ENCODE measurements around the gene GIMAP7. TPM values are rescaled to one million over a fixed set of nuclear protein-coding genes. Genes with fewer than 3 reads are reported as not detected.
A peak's percentile ranks its signal among the peaks of the same experiment; 100 is the strongest.
"Not testable (repeated sequence)": the region's sequence is repeated elsewhere in the genome, so short reads cannot be mapped to it uniquely, and the experiment has no call there.

Gene GIMAP7
- total RNA-seq, 4 donors from 2014 or later, result 1.00 to 11.9 (median 6.1) TPM

GRCh38 chr7:150515248-150516147 is 826 bp downstream of the GIMAP7 start:
- Histone ChIP-seq H3K27ac (peak overlapping the region; percentile 46 to 74 (median 68)), H3K4me1 (peaks cover 0 to 9% (median 0%) of the 10 kb centered on the region in 4 donors), H3K27me3 (no peaks in the 10 kb centered on the region), H3K9me3 (no peaks in the 10 kb centered on the region), H3K36me3 (no peaks in the 10 kb centered on the region), H3K4me3 (peak overlapping the region in 3 of 4 donors; percentile 26 to 49 (median 27))
- in situ Hi-C loops (cut with MboI; ENCODE audit: low pct_ligation_motif_present in 1 of 4, low pct_unique_long_range_greater_than_20kb in 1 of 4, low sequenced_read_pairs in 3 of 4) (no loop called here), intact Hi-C loops (cut with DNase I; ENCODE audit: low total_unique reads) (no loop called here)
- TF ChIP-seq POLR2A (IDR thresholded peaks at IDR 0.05) (no peak), CTCF (IDR thresholded peaks at IDR 0.05) (no peak), EP300 (IDR thresholded peaks at IDR 0.05; ENCODE audit: low read depth) (no peak), POLR2AphosphoS5 (IDR thresholded peaks at IDR 0.05) (no peak)
- WGBS, 2 donors (ENCODE audit: low coverage in 1 of 2), result 55 to 65% methylated on average over 9 to 11 of the region's 11 CpGs
- DNase-seq, result no peak

- Histone ChIP-seq H3K27ac (peak overlapping the region; percentile 50 to 74 (median 68)), H3K27me3 (no peaks in the 10 kb centered on the region), H3K36me3 (no peaks in the 10 kb centered on the region), H3K4me3 (peak overlapping the region in 3 of 4 donors; percentile 6 to 49 (median 26)), H3K4me1 (peaks cover 0 to 9% (median 0%) of the 10 kb centered on the region in 4 donors), H3K9me3 (no peaks in the 10 kb centered on the region)
- in situ Hi-C loops (cut with MboI; ENCODE audit: low pct_ligation_motif_present in 1 of 4, low pct_unique_long_range_greater_than_20kb in 1 of 4, low sequenced_read_pairs in 3 of 4) (no loop called here), intact Hi-C loops (cut with DNase I; ENCODE audit: low total_unique reads) (no loop called here)
- DNase-seq, result no peak
- 60 to 70% methylated on average over 1 of the region's 1 CpG for WGBS, 2 donors (ENCODE audit: low coverage in 1 of 2)
- TF ChIP-seq EP300 (IDR thresholded peaks at IDR 0.05; ENCODE audit: low read depth), result no peak
- no peak for TF ChIP-seq CTCF (IDR thresholded peaks at IDR 0.05)
- TF ChIP-seq POLR2AphosphoS5 (IDR thresholded peaks at IDR 0.05), result no peak
- no peak for TF ChIP-seq POLR2A (IDR thresholded peaks at IDR 0.05)
Observed at GRCh38 chr7:150516956-150517745, 2.5 kb downstream of the GIMAP7 start.

GRCh38 chr7:150519310-150519709 is 4.6 kb downstream of the GIMAP7 start:
- WGBS, 2 donors (ENCODE audit: low coverage in 1 of 2), result 80% methylated on average over 2 of the region's 2 CpGs
- peak overlapping the region in 3 of 4 donors; percentile 2 to 64 (median 7) for H3K27ac ChIP-seq
- in situ Hi-C loops (cut with MboI; ENCODE audit: low pct_ligation_motif_present in 1 of 4, low pct_unique_long_range_greater_than_20kb in 1 of 4, low sequenced_read_pairs in 3 of 4) (no loop called here), intact Hi-C loops (cut with DNase I; ENCODE audit: low total_unique reads) (no loop called here)
- H3K4me3 ChIP-seq, result peak overlapping the region in 2 of 4 donors; percentile 26 to 28
- no peak for DNase-seq
- no peaks in the 10 kb centered on the region for H3K9me3 ChIP-seq
- H3K27me3 ChIP-seq, result no peaks in the 10 kb centered on the region
- peaks cover 0 to 5% (median 0%) of the 10 kb centered on the region in 4 donors for H3K4me1 ChIP-seq
- TF ChIP-seq CTCF (IDR thresholded peaks at IDR 0.05), result no peak
- TF ChIP-seq POLR2A (IDR thresholded peaks at IDR 0.05), result no peak
- no peak for TF ChIP-seq POLR2AphosphoS5 (IDR thresholded peaks at IDR 0.05)
- TF ChIP-seq EP300 (IDR thresholded peaks at IDR 0.05; ENCODE audit: low read depth), result no peak
- H3K36me3 ChIP-seq, result no peaks in the 10 kb centered on the region

GRCh38 chr7:150520145-150520544 is 5.5 kb downstream of the GIMAP7 start:
- no peak for DNase-seq
- intact Hi-C loops (cut with DNase I; ENCODE audit: low total_unique reads) (no loop called here), in situ Hi-C loops (cut with MboI; ENCODE audit: low pct_ligation_motif_present in 1 of 4, low pct_unique_long_range_greater_than_20kb in 1 of 4, low sequenced_read_pairs in 3 of 4) (no loop called here)
- Histone ChIP-seq H3K4me1 (peaks cover 0 to 2% (median 0%) of the 10 kb centered on the region in 4 donors), H3K9me3 (no peaks in the 10 kb centered on the region), H3K36me3 (no peaks in the 10 kb centered on the region), H3K4me3 (peak overlapping the region in 2 of 4 donors; percentile 2 to 28), H3K27ac (peak overlapping the region in 3 of 4 donors; percentile 2 to 64 (median 7)), H3K27me3 (no peaks in the 10 kb centered on the region)
- 71 to 90% methylated on average over 5 to 8 of the region's 8 CpGs for WGBS, 2 donors (ENCODE audit: low coverage in 1 of 2)
- TF ChIP-seq POLR2AphosphoS5 (IDR thresholded peaks at IDR 0.05) (no peak), CTCF (IDR thresholded peaks at IDR 0.05) (no peak), POLR2A (IDR thresholded peaks at IDR 0.05) (no peak), EP300 (IDR thresholded peaks at IDR 0.05; ENCODE audit: low read depth) (no peak)

GRCh38 chr7:150522931-150523330 is 8.3 kb downstream of the GIMAP7 start:
- H3K27ac ChIP-seq; H3K9me3 ChIP-seq; in situ Hi-C loops (cut with MboI; ENCODE audit: low pct_ligation_motif_present in 1 of 4, low pct_unique_long_range_greater_than_20kb in 1 of 4, low sequenced_read_pairs in 3 of 4); H3K27me3 ChIP-seq; intact Hi-C loops (cut with DNase I; ENCODE audit: low total_unique reads); H3K36me3 ChIP-seq; H3K4me1 ChIP-seq; H3K4me3 ChIP-seq; DNase-seq: not testable (repeated sequence)
- 70 to 82% methylated on average over 3 to 6 of the region's 6 CpGs for WGBS, 2 donors (ENCODE audit: low coverage in 1 of 2)
